ENCODE results near the gene PAGE4.

Gene PAGE4, protein sequence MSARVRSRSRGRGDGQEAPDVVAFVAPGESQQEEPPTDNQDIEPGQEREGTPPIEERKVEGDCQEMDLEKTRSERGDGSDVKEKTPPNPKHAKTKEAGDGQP

DNA sequence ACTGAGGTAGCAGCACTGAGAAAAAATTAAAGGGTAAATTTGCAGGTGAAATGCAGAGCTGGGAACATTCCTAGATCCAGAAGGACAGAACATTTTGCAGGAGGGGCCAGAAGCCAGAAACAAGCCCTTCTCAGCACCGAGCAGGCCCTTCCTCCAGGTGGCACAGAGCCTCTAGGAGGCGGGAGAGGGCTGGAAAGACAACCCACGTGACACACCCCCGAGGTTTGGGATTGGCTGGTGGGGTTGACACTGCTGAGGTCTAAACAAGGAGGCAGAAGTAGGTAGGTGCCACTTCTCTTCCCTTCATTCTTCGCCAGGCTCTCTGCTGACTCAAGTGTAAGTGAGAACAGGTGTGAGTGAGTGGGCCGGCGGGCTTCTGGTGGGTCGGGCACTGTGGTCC lies at the start of gene PAGE4:
Gene PAGE4 (plus strand): TSS at position 288 of the 400 bp plus-strand sequence. CDS start 1,126 bp downstream, outside the sequence.
- DNase-seq: no peak

DNA sequence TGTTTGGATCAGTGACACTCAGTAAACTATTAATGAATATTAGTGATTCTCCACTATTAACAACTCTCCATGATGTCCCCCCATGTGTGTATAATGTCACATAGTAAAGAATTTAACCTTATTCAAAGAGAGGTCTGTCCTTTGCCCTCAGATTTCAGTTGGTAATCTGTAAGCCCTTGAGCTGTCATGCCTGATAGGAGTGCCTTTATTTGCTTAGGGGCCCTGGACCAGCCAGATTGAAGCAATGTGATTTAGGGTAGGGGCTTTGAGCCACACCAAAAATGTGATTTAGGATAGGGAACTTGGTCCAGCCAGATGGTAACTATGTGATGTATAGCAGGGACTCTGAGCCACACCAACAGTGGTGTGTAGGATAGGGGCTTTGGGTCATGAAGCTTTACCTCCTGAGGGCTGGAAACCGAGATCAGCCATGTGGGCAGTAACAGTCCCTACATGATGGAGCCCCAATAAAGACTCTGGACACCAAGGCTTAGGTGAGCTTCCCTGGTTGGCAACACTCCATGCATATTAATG lies 44.3 kb upstream of the PAGE4 start:
- no peak for DNase-seq

DNA sequence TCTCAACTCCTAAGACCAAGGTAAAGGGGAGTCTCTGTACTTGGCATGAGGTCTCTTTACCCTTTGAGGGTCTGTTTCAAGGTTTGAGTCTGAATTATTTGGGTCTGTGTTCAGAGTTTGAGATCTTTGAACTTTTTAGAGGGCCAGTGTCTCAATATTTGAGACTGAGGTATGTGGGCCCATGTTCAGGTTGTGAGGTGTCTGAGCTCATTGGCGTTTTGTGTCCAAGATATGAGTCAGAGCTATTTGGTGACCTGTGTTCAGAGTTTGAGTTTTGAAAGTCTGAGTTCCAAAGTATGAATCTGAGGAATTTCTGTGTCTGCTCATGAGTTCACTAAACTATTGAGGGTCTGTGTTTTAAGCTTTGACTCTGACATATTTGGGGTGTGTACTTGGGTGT lies 36.7 kb upstream of the PAGE4 start:
- no peak for DNase-seq

DNA sequence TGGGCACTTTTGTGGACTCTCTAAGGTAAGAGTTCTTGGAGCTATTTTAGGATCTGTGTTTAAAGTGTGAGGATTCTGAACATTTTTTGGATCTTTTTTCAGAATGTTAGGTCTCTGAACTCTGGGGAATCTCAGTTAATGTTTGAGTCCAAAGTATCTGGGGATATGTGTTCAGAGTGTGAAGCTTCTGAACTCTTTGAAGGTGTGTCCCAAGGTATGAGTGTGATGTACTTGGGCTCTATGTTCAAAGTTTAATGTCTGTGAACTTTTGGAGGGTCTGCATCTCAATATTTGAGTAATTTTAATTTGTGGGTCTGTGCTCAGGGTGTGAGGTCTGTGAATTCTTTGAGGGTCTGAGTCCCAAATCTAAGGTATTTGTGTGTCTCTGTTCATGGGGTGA lies 35.4 kb upstream of the PAGE4 start:
- DNase-seq: no peak

DNA sequence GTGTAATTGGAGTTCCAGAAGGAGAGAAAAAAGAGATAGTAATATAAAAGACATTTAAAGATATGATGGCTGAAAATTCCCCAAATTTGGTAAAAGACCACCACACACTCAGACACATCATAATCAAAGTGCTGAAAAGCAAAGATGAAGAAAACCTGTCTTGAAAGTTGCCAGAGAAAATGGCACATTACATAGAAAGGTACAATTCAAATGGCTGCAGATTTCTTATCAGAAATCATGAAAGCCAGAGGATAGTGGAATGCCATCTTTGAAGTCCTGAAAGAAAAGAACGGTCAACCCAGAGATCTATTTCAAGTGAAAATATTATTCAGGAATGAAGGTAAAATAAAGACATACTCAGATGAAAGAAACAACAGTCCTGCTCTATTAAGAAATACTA lies 29.3 kb upstream of the PAGE4 start:
- no peak for DNase-seq

DNA sequence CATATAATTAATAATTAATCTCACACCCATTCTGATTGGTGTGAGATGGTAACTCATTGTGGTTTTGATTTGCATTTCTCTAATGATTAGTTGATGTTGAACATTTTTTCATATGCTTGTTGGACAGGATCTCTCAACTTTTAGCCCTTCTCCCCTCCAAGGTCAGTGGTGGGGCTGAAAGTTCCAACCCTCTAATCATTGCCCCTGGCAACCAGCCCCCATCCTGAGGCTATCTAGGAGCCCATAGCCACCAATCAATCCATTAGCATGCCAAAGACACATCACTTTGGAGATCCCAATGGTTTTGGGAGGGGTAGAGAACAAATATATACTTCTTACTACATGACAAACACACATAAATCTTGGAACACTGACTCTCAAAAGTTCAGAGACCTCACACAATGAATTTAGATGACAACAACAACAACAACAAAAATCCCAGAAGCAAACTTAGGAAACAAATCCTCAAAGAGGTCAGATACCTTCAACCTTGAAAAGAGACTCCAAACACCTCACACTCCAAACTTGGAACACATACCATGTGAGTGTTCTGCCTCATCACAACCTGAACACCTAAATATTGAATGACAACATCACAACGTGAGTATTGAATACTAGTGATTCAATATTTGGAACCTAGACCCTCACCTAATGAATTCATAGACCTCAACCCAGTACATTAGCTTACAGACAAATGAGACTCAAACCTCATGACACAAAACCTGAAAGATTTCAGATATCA lies 19.0 kb upstream of the PAGE4 start:
- no peak for DNase-seq

DNA sequence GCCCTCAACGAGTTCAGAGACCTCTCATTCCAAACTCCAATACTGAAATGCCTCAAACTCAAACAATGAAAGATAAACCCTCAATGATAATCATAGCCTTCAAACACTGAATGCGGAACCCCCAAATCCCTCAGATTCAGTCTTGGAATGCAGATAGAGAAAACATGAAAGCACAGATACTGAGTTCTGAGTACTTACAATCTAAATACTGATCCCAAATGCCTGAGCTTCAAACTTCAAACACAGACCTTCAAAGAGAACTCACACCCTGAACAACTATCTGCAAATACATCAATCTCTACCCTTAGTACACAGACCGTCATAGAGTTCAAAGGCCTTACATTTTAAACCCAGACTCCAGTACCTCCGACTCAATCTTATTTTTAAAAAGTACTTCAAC lies 16.9 kb upstream of the PAGE4 start:
- DNase-seq: no peak

DNA sequence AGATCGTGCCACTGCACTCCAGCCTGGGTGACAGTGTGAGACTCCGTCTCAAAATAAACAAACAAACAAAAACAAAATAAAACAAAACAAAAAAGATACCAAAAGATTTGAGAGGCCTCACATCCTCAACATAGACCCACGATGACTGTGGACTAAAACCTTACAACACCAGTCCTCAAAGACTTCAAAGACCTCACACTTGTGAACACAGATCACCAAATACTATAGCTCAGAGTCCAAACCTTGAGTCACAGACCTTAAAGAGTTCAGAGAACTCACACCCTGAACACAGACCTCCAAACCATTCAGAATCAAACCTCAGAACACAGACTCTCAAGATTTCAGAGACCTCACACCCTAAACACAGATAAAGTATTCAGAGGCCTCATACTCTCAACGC lies 12.7 kb upstream of the PAGE4 start:
- no peak for DNase-seq

DNA sequence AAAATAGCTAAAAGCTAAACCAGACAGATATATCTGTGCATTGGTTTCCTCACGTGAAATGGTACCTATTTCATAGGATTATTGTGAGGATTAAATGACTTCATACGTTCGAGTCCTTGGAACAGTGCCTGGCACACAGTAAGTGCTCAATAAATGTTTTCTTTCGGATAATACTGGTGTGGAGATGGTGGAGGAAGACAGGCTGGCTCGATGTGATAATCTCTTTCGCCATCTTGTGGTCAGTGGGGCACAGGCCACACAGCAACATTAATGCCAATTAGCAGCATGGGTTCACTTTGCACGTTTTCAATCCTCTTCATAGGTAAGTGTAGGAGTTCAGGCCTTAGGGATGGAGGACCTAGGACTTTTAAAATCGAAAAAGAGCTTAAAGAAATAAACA lies 9.3 kb downstream of the PAGE4 start:
- DNase-seq: no peak

DNA sequence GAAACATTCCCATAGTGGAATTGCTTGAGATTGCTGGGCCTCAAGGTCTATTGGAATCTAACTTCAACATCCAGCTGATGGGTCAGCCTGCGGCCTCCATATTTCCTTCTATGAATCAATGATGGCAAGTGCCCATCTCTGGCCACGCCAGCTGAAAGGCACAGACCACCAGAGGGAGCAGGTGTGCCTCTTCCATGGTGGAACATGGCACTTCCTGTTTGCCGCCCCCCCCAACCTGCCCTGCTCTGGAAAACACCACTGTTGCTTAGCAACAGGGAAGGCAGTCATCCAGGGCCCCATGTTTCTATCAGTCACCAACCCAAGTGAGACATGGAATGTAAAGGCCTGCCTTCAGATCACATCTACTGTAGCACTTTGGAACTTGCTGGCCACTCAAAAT lies 11.6 kb downstream of the PAGE4 start:
- DNase-seq: no peak

DNA sequence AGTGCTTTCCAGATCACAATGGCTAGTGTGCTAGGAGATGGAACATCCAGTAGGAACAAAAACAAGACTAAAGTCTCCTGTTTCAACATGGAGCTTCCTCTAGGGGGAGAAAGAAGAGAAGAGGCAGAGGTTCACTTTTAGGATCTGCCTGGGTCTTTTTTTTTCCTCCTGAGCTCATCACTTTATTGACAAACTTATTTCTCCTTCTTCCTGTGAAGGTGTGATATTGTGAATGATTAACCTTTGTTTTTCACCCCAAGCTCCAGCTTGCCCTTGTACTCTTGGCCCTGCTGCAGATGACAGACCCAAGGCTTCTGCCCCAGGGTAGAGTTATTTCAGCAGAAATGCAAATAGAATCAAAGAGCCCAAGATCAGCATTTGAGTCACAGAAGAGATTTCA lies 13.5 kb downstream of the PAGE4 start:
- DNase-seq: no peak

DNA sequence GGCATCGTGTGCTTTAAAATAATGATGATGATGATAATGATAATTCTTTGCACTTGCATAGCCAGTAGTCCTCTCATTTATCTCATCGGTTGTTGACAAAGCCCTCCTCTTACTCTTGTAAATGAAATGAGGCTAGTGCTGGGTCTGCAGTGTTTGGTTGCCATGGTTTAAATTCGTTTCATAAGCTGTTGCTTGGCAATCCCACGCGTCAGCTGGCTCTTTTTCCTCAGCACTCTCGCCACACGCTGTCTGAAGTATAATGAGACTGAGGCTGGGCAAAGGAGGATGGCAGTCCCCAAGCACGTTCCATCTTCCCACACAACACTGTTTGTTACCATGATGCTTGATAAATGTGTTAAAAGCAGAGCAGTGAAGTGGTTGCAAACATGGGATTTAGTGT lies 15.5 kb downstream of the PAGE4 start:
- DNase-seq: no peak

DNA sequence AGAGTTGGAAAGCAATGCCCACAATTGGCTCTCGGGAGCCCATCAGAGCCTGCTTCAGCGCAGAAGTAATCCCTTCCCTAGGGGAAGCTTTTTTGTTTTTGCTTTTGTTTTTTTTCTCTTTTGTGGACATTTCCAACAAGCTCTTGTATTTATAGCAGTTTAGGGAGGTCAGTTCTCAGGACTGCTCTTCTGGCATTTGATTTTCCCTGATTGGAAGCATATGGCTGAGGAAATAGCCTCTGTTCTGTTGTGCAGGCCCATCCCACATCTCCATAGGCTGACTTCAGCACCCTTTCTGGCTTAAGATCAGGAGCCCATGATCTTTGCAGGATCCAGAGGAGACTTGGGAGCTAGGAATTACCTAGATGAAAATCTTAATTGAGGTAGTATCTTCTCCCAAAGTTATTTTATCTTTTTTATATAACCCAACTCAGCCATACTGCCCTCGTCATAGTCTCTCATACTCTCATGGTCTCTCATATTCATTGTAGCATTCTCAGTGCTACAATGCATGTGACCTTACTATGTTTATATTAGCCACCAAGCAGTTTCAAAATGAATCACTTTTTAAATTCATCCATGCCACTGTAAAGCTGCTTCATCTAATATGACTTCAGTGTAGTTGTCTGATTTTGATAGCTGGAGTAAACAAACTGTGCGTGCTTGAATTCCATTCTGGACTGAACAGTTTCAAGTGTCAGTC lies 16.7 kb downstream of the PAGE4 start:
- no peak for DNase-seq

DNA sequence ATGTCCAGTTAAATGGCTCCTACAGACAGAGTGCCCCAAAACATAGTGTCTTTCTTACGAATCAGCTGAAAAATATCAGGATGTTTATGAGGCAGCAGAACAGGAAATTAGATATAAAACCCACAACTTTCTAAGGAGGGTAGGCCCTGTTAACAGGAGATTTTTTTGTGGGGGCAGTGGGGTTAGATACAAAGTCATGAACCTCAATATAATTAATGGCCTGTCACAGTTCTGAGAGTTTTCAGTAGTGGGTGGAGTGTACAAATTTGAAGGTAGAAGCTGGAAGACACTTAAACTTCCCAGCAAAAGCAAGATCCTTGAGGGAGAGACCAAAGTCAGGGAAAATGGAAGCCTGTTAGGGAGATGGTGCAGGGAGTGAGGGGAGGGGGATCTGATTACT lies 17.4 kb downstream of the PAGE4 start:
- DNase-seq: no peak

DNA sequence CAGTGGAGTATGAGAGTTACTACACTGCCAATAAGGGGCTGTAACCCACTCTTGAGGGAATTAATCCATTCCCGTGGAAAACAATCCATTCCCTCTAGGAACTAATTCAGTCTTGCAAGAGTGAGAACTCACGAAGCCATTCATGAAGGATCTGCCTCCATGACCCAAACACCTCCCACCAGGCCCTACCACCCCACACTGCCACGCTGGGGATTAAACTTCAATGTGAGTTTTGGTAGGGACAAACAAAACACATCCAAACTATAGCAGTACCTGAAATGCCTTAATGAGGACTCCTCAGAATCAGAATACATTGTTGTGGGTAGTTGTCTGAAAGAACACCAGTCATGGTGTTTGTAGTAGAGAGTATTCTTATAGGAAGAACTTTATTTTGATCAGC lies 19.2 kb downstream of the PAGE4 start:
- no peak for DNase-seq

DNA sequence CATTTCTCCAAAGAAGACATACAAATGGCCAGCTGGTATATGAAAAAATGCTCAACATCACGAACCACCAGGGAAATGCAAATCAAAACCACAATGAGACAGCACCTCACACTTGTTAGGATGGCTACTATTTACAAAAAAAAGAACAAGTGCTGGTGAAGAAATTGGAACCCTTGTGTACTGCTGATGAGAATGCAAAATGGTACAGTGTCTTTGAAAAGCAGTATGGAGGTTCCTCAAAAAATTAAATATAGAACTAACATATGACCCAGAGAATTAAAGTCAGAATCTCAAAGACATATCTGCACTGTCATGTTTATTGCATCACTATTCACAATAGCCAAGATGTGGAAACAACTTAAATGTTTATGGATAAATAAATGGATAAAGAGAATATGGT lies 20.9 kb downstream of the PAGE4 start:
- no peak for DNase-seq

DNA sequence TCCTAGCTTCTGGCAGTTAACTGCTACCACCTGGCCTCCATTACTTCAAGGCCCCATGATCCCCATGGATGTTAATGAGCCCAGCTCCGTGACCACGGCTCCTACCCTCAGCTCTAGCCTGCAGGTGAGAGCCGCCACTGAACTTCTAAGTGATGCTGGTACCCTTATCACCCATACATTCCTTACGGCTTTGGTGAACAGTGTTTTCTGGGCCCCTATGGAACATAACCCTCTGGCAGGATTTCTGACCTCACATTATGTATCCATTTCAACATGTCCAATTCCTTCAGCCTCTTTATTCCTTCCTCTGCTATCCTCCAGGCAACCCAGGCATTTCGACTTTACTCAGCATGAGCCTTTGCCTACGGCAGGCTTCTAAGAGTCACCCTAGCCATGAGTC lies 24.6 kb downstream of the PAGE4 start:
- no peak for DNase-seq

DNA sequence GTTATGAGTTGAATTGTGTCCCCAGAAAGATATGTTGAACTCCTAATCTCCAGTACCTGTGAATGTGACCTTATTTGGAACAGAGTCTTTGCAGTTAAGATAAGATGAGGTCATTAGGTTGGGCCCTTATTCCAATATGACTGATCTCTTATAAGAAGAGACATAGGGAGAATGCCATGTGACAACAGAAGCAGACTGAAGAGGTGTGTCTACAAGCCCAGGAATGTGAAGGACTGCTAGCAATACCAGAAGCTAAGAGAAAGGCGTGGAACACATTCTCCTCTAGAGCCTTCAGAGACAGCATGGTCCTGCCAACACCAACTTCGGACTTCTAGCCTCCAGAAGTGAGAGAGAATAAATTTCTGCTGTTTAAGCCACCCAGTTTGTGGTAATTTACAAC lies 27.7 kb downstream of the PAGE4 start:
- no peak for DNase-seq

DNA sequence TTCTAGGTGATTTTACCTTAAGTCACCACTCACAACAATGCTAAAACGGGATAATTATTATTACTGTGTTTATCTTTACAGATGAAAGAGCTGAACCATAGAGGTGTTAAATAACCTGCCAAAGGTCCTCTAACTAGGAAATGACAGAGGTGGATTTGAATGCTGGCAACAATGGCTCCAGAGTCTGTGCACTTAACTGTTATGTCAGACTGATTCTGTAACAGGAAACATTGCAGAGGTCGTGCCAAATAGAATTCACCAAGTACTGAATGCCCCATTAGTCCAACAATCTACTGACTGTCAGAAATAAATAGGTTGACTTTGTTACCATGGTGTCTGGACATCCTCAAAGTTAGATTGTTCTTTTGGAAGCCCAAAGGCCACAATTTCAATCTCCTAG lies 29.2 kb downstream of the PAGE4 start:
- no peak for DNase-seq

DNA sequence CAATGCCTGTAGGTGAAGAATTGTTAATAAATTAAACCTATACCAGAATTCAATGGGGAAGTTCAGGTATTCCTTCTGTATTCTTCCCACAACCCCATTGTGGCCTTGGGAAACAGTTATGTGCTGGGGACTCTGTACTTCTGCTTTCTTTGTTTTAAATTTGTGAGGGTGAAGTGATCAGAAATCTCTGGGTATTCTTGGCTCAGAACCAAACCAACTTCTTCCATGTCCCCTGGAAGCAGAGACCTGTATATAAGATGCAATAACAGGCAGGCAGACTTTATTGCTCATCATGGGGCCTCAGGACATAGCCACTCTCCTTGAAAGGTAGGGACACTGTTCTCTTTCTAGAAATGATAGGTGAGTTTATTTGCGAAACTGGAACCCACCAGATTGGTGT lies 30.4 kb downstream of the PAGE4 start:
- no peak for DNase-seq

DNA sequence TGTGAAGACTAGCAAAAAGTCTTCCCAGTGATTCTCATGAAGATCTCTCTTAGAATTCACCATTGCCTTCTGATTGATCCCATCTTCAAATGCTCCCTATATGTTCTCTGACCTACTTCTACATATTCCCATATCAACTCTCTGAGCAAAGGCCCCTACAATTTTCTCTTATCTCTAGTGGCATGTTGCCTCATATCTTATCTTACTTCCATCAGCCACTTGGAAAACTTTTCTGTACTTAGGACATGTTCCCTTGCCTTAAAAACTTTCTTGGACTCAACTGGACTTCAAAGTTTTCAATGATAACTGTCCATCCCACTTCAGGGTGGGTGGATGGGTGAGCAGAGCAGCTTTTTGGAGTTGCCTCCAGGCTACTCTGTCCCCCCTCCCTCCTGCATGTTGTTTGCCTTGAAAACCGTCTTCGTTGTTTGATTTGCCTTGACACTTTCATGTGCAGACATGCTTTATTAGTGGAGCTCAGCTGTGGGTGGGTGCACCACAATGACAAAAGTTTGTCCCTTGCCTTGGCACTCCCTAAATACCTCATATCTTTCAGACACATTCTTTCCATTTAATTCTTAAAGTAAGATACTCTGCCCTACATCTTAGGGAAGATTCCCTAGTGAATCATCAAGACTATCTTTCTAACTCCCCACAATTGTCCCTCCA lies 31.9 kb downstream of the PAGE4 start:
- no peak for DNase-seq

DNA sequence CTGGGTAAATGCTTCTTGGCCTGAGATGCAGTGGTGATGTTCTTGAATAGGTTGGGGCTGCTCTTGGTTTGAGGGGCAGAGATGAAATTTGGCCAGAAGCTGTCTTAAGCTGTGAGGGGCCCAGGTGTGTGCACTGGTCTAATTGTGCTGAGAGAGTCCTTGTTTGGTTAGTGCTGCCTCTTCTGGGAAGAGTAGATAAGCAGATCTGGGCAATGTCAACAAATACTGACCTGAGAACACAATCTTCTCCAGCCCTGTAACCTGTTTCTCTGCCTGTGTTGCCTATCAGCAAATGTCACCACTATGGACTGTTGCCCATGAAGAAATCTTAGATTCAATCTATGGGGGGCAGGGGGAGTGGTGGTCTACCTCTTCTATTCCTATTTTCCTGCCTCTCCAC lies 33.0 kb downstream of the PAGE4 start:
- DNase-seq: no peak

DNA sequence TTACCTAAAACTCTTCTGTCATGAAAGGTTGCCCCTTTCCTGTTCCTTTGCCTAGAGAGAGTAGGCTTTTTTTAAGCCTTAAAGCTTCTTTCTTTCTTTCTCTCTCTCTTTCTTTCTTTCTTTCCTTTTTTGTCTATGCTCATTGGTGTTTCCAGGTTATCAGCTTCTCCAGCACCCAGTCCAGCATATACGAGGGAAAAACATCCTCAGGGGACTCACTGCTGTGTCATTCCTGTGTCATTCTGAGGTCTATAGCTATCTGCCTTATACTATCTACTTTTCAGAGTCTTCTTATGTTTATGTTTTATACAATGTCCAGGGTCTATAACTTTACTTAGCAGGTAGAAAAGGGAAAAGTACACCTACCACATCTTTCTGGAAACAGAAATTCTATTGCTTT lies 39.6 kb downstream of the PAGE4 start:
- no peak for DNase-seq

DNA sequence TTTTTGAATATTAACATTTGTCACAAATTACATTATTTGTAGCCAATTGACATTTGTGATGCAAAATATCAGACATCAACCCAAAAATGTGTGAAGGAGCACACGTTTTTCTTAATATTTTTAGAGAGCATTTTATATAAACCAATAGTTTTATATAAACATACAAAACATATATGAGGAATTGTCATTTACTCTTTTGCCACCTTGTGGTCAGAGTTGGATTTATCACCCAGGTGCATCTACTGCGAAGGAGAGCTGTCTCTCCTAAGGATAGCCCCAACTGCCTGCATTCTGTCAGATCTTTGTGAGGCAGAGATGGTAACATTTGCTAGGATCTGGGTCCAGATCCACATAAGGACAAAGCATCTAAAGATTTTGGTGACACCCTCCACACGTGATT lies 47.6 kb downstream of the PAGE4 start:
- DNase-seq: no peak
